Measurements from ENCODE around the gene IL17RB.

IL17RB gene

GRCh38 chr3:53863145-53863544 is 16.8 kb downstream of the IL17RB start:
- DNase-seq = no peak

- no peak for DNase-seq
Observed at GRCh38 chr3:53865732-53866499, 19.5 kb downstream of the IL17RB start.

GRCh38 chr3:53880396-53881345 is 34.3 kb downstream of the IL17RB start:
- no peak for DNase-seq

- peak; percentile 6 to 63 for DNase-seq
Observed at GRCh38 chr3:53881691-53882593, 35.6 kb downstream of the IL17RB start, which contains the start of gene ACTR8. TSS of gene ACTR8 (minus strand) at chr3:53882152. CDS start at chr3:53882101, 51 bp downstream.

- DNase-seq = no peak
Observed at GRCh38 chr3:53883008-53883407, 36.6 kb downstream of the IL17RB start.

- DNase-seq = no peak
Observed at GRCh38 chr3:53884623-53885022, 38.3 kb downstream of the IL17RB start.

- no peak for DNase-seq
Observed at GRCh38 chr3:53885239-53885638, 38.9 kb downstream of the IL17RB start.

GRCh38 chr3:53887446-53887845 is 41.1 kb downstream of the IL17RB start:
- no peak for DNase-seq

- no peak for DNase-seq
Observed at GRCh38 chr3:53888232-53888631, 41.9 kb downstream of the IL17RB start.

- DNase-seq = no peak
Observed at GRCh38 chr3:53890726-53891475, 44.5 kb downstream of the IL17RB start.

- peak; percentile 87 to 96 for DNase-seq
Observed at GRCh38 chr3:53891497-53892285, 45.3 kb downstream of the IL17RB start, which contains the start of gene SELENOK. TSS of gene SELENOK (minus strand) at chr3:53891859.

- DNase-seq = no peak
Observed at GRCh38 chr3:53892286-53892637, 45.9 kb downstream of the IL17RB start.

- no peak for DNase-seq
Observed at GRCh38 chr3:53899750-53900149, 53.4 kb downstream of the IL17RB start.

GRCh38 chr3:53900666-53901331 is 54.4 kb downstream of the IL17RB start:
- DNase-seq = no peak

- DNase-seq = no peak
Observed at GRCh38 chr3:53902067-53902466, 55.7 kb downstream of the IL17RB start.

GRCh38 chr3:53902711-53903110 is 56.3 kb downstream of the IL17RB start:
- DNase-seq = no peak

- no peak for DNase-seq
Observed at GRCh38 chr3:53913401-53913800, 67.0 kb downstream of the IL17RB start.
